IMR-90 (cell line): ENCODE results near the gene TIMM50.

Experiments
- CEBPB ChIP-seq: IDR thresholded peaks from 2 replicates; pipeline ENCODE4 v1.6.1; 2012; ENCODE audit warnings: low read depth, low read length, improper control_type of control experiment
- CHD1 ChIP-seq: IDR thresholded peaks from 2 replicates; pipeline ENCODE4 v1.6.1; 2012; ENCODE audit warnings: low read depth, low read length, improper control_type of control experiment
- POLR2A ChIP-seq: IDR thresholded peaks from 2 replicates; pipeline ENCODE4 v1.6.1; 2012; ENCODE audit warnings: mild to moderate bottlenecking, low read depth, low read length
- RAD21 ChIP-seq: IDR thresholded peaks from 2 replicates; pipeline ENCODE4 v1.6.1; 2012; ENCODE audit warnings: low read length, improper control_type of control experiment
- RFX5 ChIP-seq: IDR thresholded peaks from 2 replicates; pipeline ENCODE4 v1.8.0; 2012; ENCODE audit warnings: low read depth, mild to moderate bottlenecking, low read length, moderate library complexity
- SMC3 ChIP-seq: fragments of 150-350 bp; IDR thresholded peaks from 2 replicates; pipeline ENCODE4 v1.6.1; 2016; ENCODE audit warnings: low read depth, mild to moderate bottlenecking, antibody characterized with exemption, low read length, moderate library complexity
- TF ChIP-seq, protein P1 (sequence below): conservative IDR thresholded peaks from 2 replicates; pipeline ENCODE4 v1.5.1; 2012; ENCODE audit warnings: mild to moderate bottlenecking, low read depth, low read length, improper control_type of control experiment
- TF ChIP-seq, protein P2 (sequence below): fragments of 150-350 bp; IDR thresholded peaks from 2 replicates; pipeline ENCODE4 v1.6.1; 2017; ENCODE audit warnings: mild to moderate bottlenecking, antibody characterized with exemption, low read length, low read depth
- TF ChIP-seq, protein P3 (sequence below): fragments of 150-350 bp; IDR thresholded peaks from 2 replicates; pipeline ENCODE4 v1.6.1; 2016; ENCODE audit warnings: low read depth, mild to moderate bottlenecking, low read length, moderate library complexity, borderline replicate concordance

DNA sequence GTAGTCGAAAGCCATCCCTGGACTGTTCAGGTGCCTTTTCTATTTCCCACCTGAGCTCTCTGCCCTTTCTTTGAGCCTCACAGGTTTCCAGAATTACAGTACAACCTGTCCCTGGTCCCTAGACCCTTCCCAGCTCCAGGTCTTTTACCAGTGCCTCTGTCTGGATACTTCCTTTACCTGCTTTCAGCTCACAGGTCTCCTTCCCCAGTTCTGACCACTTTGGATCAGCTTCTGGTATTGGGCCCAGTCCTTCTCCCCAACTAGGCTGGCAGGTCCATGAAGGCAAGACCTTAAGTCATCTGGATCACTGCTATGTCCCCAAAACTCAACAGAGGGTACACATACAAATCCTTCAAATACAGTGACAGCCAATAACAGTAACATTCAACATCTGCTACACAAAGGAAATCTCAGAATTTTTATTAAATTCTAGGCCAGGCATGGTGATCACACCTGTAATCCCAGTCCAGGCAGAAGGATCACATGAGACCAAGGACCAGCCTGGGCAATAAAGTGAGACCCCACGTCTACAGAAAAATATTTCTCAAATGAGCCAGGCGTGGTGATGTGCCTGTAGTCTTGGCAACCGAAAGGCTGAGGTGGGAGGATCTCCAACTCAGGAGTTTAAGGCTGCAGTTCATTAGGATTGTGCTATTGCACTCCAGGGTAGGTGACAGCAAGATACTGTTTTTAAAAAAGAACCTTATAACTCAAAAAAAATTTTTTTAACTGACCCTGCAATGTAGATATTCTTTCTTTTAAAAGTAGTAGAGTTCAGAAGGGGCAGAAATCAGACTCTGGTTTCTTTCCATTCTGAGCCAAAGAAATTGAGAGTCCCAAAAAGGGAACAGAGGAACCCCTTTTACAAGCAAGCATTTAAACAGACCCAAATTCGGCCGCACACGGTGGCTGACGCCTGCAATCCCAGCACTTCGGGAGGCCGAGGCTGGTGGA lies 46.2 kb upstream of the TIMM50 start:
- TF ChIP-seq, protein P1, sequence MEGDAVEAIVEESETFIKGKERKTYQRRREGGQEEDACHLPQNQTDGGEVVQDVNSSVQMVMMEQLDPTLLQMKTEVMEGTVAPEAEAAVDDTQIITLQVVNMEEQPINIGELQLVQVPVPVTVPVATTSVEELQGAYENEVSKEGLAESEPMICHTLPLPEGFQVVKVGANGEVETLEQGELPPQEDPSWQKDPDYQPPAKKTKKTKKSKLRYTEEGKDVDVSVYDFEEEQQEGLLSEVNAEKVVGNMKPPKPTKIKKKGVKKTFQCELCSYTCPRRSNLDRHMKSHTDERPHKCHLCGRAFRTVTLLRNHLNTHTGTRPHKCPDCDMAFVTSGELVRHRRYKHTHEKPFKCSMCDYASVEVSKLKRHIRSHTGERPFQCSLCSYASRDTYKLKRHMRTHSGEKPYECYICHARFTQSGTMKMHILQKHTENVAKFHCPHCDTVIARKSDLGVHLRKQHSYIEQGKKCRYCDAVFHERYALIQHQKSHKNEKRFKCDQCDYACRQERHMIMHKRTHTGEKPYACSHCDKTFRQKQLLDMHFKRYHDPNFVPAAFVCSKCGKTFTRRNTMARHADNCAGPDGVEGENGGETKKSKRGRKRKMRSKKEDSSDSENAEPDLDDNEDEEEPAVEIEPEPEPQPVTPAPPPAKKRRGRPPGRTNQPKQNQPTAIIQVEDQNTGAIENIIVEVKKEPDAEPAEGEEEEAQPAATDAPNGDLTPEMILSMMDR = no peak
- TF ChIP-seq CEBPB (no peak), RAD21 (no peak), POLR2A (no peak), SMC3 (no peak), CHD1 (no peak), RFX5 (no peak)
- TF ChIP-seq, protein P2, sequence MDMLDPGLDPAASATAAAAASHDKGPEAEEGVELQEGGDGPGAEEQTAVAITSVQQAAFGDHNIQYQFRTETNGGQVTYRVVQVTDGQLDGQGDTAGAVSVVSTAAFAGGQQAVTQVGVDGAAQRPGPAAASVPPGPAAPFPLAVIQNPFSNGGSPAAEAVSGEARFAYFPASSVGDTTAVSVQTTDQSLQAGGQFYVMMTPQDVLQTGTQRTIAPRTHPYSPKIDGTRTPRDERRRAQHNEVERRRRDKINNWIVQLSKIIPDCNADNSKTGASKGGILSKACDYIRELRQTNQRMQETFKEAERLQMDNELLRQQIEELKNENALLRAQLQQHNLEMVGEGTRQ = no peak
- TF ChIP-seq, protein P3, sequence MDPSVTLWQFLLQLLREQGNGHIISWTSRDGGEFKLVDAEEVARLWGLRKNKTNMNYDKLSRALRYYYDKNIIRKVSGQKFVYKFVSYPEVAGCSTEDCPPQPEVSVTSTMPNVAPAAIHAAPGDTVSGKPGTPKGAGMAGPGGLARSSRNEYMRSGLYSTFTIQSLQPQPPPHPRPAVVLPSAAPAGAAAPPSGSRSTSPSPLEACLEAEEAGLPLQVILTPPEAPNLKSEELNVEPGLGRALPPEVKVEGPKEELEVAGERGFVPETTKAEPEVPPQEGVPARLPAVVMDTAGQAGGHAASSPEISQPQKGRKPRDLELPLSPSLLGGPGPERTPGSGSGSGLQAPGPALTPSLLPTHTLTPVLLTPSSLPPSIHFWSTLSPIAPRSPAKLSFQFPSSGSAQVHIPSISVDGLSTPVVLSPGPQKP = no peak
